Measurements from ENCODE around the gene TAS2R20.

TAS2R20 gene

GRCh38 chr12:11026118-11026517 is 28.0 kb upstream of the TAS2R20 start:
- TF ChIP-seq FOXP2 (optimal IDR thresholded peaks at IDR 0.05; ENCODE audit: borderline replicate concordance, extremely low read depth, extremely low read length, insufficient read depth): no peak
- TF ChIP-seq SIN3A (IDR thresholded peaks at IDR 0.05; ENCODE audit: borderline replicate concordance, insufficient read depth, low read length): no peak
- TF ChIP-seq TAF1 (IDR thresholded peaks at IDR 0.05; ENCODE audit: borderline replicate concordance, insufficient read depth, low read length): no peak
- no peak for TF ChIP-seq POLR2AphosphoS5 (IDR thresholded peaks at IDR 0.05; ENCODE audit: low read depth, low read length)
- TF ChIP-seq, protein P1, sequence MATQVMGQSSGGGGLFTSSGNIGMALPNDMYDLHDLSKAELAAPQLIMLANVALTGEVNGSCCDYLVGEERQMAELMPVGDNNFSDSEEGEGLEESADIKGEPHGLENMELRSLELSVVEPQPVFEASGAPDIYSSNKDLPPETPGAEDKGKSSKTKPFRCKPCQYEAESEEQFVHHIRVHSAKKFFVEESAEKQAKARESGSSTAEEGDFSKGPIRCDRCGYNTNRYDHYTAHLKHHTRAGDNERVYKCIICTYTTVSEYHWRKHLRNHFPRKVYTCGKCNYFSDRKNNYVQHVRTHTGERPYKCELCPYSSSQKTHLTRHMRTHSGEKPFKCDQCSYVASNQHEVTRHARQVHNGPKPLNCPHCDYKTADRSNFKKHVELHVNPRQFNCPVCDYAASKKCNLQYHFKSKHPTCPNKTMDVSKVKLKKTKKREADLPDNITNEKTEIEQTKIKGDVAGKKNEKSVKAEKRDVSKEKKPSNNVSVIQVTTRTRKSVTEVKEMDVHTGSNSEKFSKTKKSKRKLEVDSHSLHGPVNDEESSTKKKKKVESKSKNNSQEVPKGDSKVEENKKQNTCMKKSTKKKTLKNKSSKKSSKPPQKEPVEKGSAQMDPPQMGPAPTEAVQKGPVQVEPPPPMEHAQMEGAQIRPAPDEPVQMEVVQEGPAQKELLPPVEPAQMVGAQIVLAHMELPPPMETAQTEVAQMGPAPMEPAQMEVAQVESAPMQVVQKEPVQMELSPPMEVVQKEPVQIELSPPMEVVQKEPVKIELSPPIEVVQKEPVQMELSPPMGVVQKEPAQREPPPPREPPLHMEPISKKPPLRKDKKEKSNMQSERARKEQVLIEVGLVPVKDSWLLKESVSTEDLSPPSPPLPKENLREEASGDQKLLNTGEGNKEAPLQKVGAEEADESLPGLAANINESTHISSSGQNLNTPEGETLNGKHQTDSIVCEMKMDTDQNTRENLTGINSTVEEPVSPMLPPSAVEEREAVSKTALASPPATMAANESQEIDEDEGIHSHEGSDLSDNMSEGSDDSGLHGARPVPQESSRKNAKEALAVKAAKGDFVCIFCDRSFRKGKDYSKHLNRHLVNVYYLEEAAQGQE (IDR thresholded peaks at IDR 0.05; ENCODE audit: insufficient read depth in 1 of 2, low read depth in 2 of 2, low read length in 2 of 2): no peak

- TF ChIP-seq SIN3A (IDR thresholded peaks at IDR 0.05; ENCODE audit: borderline replicate concordance, insufficient read depth, low read length) (no peak), TAF1 (IDR thresholded peaks at IDR 0.05; ENCODE audit: borderline replicate concordance, insufficient read depth, low read length) (no peak), FOXP2 (optimal IDR thresholded peaks at IDR 0.05; ENCODE audit: borderline replicate concordance, extremely low read depth, extremely low read length, insufficient read depth) (no peak), POLR2AphosphoS5 (IDR thresholded peaks at IDR 0.05; ENCODE audit: low read depth, low read length) (no peak)
- TF ChIP-seq, protein P1 (IDR thresholded peaks at IDR 0.05; ENCODE audit: insufficient read depth in 1 of 2, low read depth in 2 of 2, low read length in 2 of 2): no peak
Measured at GRCh38 chr12:11023387-11023786, 25.3 kb upstream of the TAS2R20 start.

DNA sequence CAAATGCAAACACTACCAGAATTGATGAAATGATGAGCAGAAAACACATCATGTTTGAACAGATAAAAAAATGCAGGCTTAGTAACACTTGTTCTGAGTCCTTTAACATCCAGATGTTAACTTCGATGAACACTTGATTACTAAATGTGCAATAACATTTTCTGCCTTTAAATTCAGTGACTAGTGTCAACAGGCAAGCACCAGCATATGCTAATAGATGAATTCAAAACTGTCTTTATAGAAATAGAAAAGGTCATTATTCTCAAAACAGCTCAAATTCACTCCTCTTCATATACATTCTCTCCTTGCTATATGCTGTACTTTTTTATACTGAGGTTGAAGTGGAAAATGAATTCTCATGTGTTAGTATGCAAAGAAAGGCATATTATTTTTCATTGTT is 24.4 kb upstream of the TAS2R20 start, which contains the start of gene TAS2R19:
TAS2R19 (minus strand) TSS at position 101 of the 400 bp plus-strand sequence; CDS start at position 52, 49 bp downstream.
- TF ChIP-seq FOXP2 (optimal IDR thresholded peaks at IDR 0.05; ENCODE audit: borderline replicate concordance, extremely low read depth, extremely low read length, insufficient read depth) (no peak), POLR2AphosphoS5 (IDR thresholded peaks at IDR 0.05; ENCODE audit: low read depth, low read length) (no peak), TAF1 (IDR thresholded peaks at IDR 0.05; ENCODE audit: borderline replicate concordance, insufficient read depth, low read length) (no peak)

GRCh38 chr12:11016937-11017336 is 18.8 kb upstream of the TAS2R20 start:
- TF ChIP-seq POLR2AphosphoS5 (IDR thresholded peaks at IDR 0.05; ENCODE audit: low read depth, low read length) (no peak), TAF1 (IDR thresholded peaks at IDR 0.05; ENCODE audit: borderline replicate concordance, insufficient read depth, low read length) (no peak), SIN3A (IDR thresholded peaks at IDR 0.05; ENCODE audit: borderline replicate concordance, insufficient read depth, low read length) (no peak), FOXP2 (optimal IDR thresholded peaks at IDR 0.05; ENCODE audit: borderline replicate concordance, extremely low read depth, extremely low read length, insufficient read depth) (no peak)
- TF ChIP-seq, protein P1 (IDR thresholded peaks at IDR 0.05; ENCODE audit: insufficient read depth in 1 of 2, low read depth in 2 of 2, low read length in 2 of 2): no peak

- TF ChIP-seq TAF1 (IDR thresholded peaks at IDR 0.05; ENCODE audit: borderline replicate concordance, insufficient read depth, low read length) (no peak), FOXP2 (optimal IDR thresholded peaks at IDR 0.05; ENCODE audit: borderline replicate concordance, extremely low read depth, extremely low read length, insufficient read depth) (no peak), SIN3A (IDR thresholded peaks at IDR 0.05; ENCODE audit: borderline replicate concordance, insufficient read depth, low read length) (no peak), POLR2AphosphoS5 (IDR thresholded peaks at IDR 0.05; ENCODE audit: low read depth, low read length) (no peak)
- TF ChIP-seq, protein P1 (IDR thresholded peaks at IDR 0.05; ENCODE audit: insufficient read depth in 1 of 2, low read depth in 2 of 2, low read length in 2 of 2): no peak
Measured at GRCh38 chr12:11015775-11016430, 17.8 kb upstream of the TAS2R20 start.
